BLaER1 treated with 17β-estradiol and CSF1 and Interleukin-3, amounts not matched to agents 10 nM and 100 nM (cell line): ENCODE results near the gene WRNIP1.
A peak's percentile ranks its signal among the peaks of the same experiment; 100 is the strongest.

ENCODE experiments used
- H3K27ac ChIP-seq, 11 experiments: shearing (Covaris generic); formaldehyde crosslinking; 2 replicates each; pipeline ENCODE4 v1.8.1; 2022
- H3K27me3 ChIP-seq, 11 experiments: shearing (Covaris generic); formaldehyde crosslinking; 2 replicates each; pipeline ENCODE4 v1.8.1; 2022
- H3K36me3 ChIP-seq, 11 experiments: shearing (Covaris generic); formaldehyde crosslinking; 2 replicates each; pipeline ENCODE4 v1.8.1; 2022
- H3K4me1 ChIP-seq, 10 experiments: shearing (Covaris generic); formaldehyde crosslinking; 2 replicates each; pipeline ENCODE4 v1.8.1; 2022
- H3K4me2 ChIP-seq, 11 experiments: shearing (Covaris generic); formaldehyde crosslinking; 2 replicates each; pipeline ENCODE4 v1.8.1; 2022
- H3K4me3 ChIP-seq, 10 experiments: shearing (Covaris generic); formaldehyde crosslinking; 2 replicates each; pipeline ENCODE4 v1.8.1; 2022
- H3K9ac ChIP-seq, 11 experiments: shearing (Covaris generic); formaldehyde crosslinking; 2 replicates each; pipeline ENCODE4 v1.8.1; 2022
- H3K9me3 ChIP-seq, 11 experiments: shearing (Covaris generic); formaldehyde crosslinking; replicated peaks in 1 of 11; 2 replicates each; pipeline ENCODE4 v1.8.1; 2022
- H4K20me1 ChIP-seq, 11 experiments: shearing (Covaris generic); formaldehyde crosslinking; 2 replicates each; pipeline ENCODE4 v1.8.1; 2022
- Cebpa-rat ChIP-seq, 11 experiments: shearing (Covaris generic); IDR thresholded peaks; 2 replicates each; pipeline ENCODE4 v1.8.1; 2022

The WRNIP1 gene

DNA sequence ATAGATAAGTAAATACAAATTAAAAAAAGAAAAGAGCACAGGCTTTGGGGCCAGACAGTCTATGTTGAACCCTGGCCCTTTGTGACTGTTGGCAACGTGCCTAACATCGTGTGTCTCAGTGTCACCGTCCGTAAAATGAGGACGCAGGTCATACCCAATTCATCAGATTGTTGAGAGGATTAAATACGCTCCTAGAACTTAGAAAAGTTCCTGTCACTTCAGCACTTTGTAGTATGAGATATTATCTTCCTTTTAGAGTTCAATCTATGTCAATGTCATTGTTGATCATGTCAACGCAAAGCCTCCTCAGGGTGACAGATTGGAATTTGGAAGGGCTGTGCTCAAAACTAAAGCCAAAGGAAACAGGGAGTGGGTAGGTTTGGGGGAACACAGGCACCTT lies 54.8 kb downstream of the WRNIP1 start:
- Histone ChIP-seq H3K27me3 (no peaks in the 10 kb centered on the region), H3K9ac (peak overlapping the region in 9 of 11 experiments; percentile 47 to 80 (median 70); a peak in 18 of 22 replicates), H3K9me3 (peaks cover 37 to 61% (median 54%) of the 10 kb centered on the region in 11 experiments), H4K20me1 (no peaks in the 10 kb centered on the region), H3K36me3 (peaks cover 0 to 19% (median 14%) of the 10 kb centered on the region in 11 experiments; a peak in 16 of 22 replicates), H3K4me1 (peaks cover 44 to 56% (median 52%) of the 10 kb centered on the region in 10 experiments), H3K4me2 (peak overlapping the region; percentile 54 to 76 (median 65)), H3K27ac (peak overlapping the region in 10 of 11 experiments; percentile 6 to 96 (median 86); a peak in 19 of 22 replicates), H3K4me3 (peak overlapping the region in 3 of 10 experiments; percentile 11 to 30 (median 18); a peak in 5 of 20 replicates)
- no peak for TF ChIP-seq Cebpa-rat (IDR thresholded peaks at IDR 0.05)

DNA sequence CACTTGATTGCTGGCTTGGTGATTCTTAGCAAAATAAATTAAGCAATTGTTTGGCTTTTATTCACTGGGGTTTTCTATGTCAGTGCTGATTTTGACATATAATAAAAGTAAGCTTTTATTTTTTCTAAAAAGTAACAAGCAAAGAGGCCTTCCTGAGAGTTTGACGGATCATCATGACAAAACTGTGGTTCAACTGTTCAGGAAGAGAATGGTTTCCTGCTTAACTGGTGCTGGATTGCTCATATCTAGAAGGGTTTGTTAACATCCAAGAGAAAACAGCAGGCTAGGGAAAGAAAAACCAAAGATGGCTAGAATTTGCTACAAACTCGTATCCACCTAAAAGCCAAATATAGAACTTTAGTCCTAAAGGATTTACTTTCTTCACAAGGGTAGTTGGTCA lies 55.2 kb downstream of the WRNIP1 start:
- Histone ChIP-seq H3K4me2 (peak overlapping the region; percentile 54 to 76 (median 65)), H3K4me3 (peak overlapping the region in 5 of 10 experiments; percentile 11 to 30 (median 13); a peak in 6 of 20 replicates), H3K9ac (peak overlapping the region in 9 of 11 experiments; percentile 47 to 80 (median 70); a peak in 18 of 22 replicates), H4K20me1 (no peaks in the 10 kb centered on the region), H3K4me1 (peaks cover 44 to 56% (median 52%) of the 10 kb centered on the region in 10 experiments), H3K27ac (peak overlapping the region in 10 of 11 experiments; percentile 6 to 96 (median 86); a peak in 19 of 22 replicates), H3K36me3 (peaks cover 0 to 18% (median 13%) of the 10 kb centered on the region in 11 experiments; a peak in 16 of 22 replicates), H3K27me3 (no peaks in the 10 kb centered on the region), H3K9me3 (peaks cover 33 to 57% (median 51%) of the 10 kb centered on the region in 11 experiments)
- peak in 4 of 11 experiments; percentile 32 to 71 (median 47); a peak in 5 of 22 replicates for TF ChIP-seq Cebpa-rat (IDR thresholded peaks at IDR 0.05)

DNA sequence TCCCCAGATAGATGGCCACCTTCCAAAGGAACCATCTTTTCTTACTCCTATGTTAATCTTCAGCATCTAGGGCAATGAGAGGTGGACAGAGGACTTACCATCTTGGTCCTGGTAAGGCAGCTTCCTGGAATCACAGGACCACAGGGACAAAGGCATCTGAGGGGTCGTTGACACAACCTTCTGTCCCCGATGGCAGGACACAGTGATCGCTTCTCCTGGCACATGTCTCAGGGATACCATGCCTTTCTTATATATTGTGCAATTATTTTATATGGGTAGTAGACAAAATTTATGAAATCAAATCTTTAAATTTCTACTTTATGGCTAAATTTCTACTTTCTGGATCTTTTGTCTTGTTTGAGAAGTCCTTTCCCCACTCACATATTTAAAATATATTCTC lies 56.4 kb downstream of the WRNIP1 start:
- H3K36me3 ChIP-seq, result peaks cover 0 to 18% (median 7%) of the 10 kb centered on the region in 11 experiments; a peak in 14 of 22 replicates
- H3K27ac ChIP-seq, result peak overlapping the region in 9 of 11 experiments; percentile 69 to 96 (median 87); a peak in 17 of 22 replicates
- H3K27me3 ChIP-seq, result no peaks in the 10 kb centered on the region
- peak overlapping the region in 7 of 11 experiments; percentile 68 to 80 (median 71); a peak in 12 of 22 replicates for H3K9ac ChIP-seq
- H3K4me2 ChIP-seq, result peak overlapping the region; percentile 54 to 76 (median 65); a peak in 20 of 22 replicates
- H3K9me3 ChIP-seq, result peaks cover 22 to 46% (median 39%) of the 10 kb centered on the region in 11 experiments
- no peaks in the 10 kb centered on the region for H4K20me1 ChIP-seq
- peak in 2 of 11 experiments; percentile 36 to 61; a peak in 3 of 22 replicates for TF ChIP-seq Cebpa-rat (IDR thresholded peaks at IDR 0.05)
- peaks cover 44 to 56% (median 52%) of the 10 kb centered on the region in 10 experiments for H3K4me1 ChIP-seq
- peak overlapping the region in 4 of 10 experiments; percentile 4 to 39 (median 9); a peak in 3 of 20 replicates for H3K4me3 ChIP-seq

DNA sequence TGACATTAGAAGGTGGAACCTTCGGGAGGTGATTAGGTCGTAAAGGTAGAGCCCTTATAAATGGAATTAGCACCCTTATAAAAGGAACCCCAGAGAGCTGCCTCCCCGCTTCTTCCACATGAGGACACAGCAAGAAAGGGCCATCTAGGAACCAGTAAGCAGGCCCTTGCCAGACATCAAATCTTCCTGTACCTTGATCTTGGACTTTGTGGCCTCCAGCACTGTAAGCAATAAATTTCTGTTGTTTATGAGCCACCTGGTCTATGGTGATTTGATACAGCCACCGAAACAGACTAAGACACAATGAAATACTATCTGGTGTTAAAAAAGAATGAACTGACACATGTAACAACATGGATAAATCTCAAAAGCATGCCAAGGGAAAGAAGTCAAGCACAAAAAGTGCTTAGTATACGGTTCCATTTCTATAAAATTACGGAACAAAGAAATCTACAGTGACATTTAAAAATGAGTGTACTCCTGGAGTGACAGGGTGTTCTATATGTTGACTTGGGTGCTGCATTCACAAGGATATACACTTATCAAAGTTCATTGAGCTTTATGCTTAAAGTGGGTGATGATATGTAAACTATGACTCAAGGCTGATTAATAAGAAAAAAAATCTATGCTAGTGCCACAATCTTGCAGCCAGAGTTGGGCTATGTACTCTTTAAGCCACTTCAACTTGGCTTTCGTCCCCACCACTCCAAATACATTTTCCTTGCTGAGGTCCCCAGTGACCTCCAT lies 58.1 kb downstream of the WRNIP1 start:
- peaks cover 0 to 18% (median 7%) of the 10 kb centered on the region in 11 experiments; a peak in 14 of 22 replicates for H3K36me3 ChIP-seq
- no peak overlapping the region for H3K4me2 ChIP-seq
- H3K27me3 ChIP-seq, result no peaks in the 10 kb centered on the region

DNA sequence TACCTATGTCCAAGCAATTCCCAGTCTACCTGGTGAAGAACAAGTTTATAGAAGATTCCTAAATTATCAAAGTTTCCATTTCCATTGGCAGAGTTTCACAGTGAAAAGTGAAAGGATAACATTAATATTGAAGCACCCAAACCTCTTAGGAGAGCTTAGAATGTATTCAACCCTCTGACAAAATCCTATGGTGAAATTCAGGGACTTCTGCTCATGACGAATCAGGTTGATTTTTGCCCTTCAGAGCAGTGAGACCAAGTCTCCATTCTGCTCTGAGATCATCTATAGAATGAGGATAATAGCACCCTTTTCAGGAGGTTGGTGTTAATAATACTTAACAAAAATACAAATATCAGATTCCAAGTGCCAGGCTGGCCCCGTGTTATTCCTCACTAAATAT lies 60.9 kb downstream of the WRNIP1 start:
- peaks cover 5 to 14% (median 12%) of the 10 kb centered on the region in 10 experiments for H3K4me1 ChIP-seq
- H3K9ac ChIP-seq, result no peak overlapping the region
- H3K36me3 ChIP-seq, result peaks cover 0 to 18% (median 10%) of the 10 kb centered on the region in 11 experiments; a peak in 15 of 22 replicates
- H3K9me3 ChIP-seq, result peaks cover 20 to 38% (median 34%) of the 10 kb centered on the region in 11 experiments
- H3K4me2 ChIP-seq, result no peak overlapping the region
- H3K27ac ChIP-seq, result no peak overlapping the region
- no peaks in the 10 kb centered on the region; a peak in 1 of 22 replicates for H4K20me1 ChIP-seq
- H3K27me3 ChIP-seq, result no peaks in the 10 kb centered on the region
- no peak overlapping the region for H3K4me3 ChIP-seq
- TF ChIP-seq Cebpa-rat (IDR thresholded peaks at IDR 0.05), result no peak

More for the DNA sequence above, 58.1 kb downstream of the WRNIP1 start:
- Histone ChIP-seq H3K27ac (peak overlapping the region in 2 of 11 experiments; percentile 96; a peak in 2 of 22 replicates), H4K20me1 (no peaks in the 10 kb centered on the region), H3K4me1 (peaks cover 33 to 43% (median 41%) of the 10 kb centered on the region in 10 experiments), H3K4me3 (peak overlapping the region in 2 of 10 experiments; percentile 18 to 22; a peak in 3 of 20 replicates), H3K9me3 (peaks cover 20 to 41% (median 35%) of the 10 kb centered on the region in 11 experiments), H3K9ac (no peak overlapping the region)
- TF ChIP-seq Cebpa-rat (IDR thresholded peaks at IDR 0.05), result no peak

DNA sequence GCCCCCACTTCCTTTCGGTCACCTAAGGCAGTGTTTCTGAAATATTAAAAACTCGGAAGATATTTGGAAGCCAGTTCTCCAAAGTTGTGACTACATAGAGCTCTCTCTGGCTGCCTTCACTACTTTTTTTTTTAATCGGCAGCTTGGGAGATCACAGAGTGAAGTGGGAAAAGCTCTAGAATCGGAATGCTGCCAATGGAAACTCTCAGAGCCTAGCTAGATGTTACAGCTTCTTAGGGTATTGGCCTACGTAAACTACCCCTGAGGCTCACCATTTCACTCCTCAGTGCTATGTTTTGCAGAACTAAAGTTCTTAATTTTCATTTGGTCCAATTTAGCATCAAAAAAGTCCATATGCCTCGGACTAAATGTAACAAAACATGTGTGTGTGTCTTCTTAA lies 61.9 kb downstream of the WRNIP1 start:
- Histone ChIP-seq H3K4me2 (no peak overlapping the region), H3K27me3 (no peaks in the 10 kb centered on the region), H4K20me1 (peaks cover 0 to 3% (median 0%) of the 10 kb centered on the region in 11 experiments; a peak in 1 of 22 replicates), H3K9me3 (peaks cover 20 to 28% (median 25%) of the 10 kb centered on the region in 11 experiments), H3K9ac (no peak overlapping the region), H3K4me3 (no peak overlapping the region), H3K4me1 (peaks cover 0 to 4% (median 2%) of the 10 kb centered on the region in 10 experiments; a peak in 11 of 20 replicates), H3K36me3 (peaks cover 2 to 24% (median 14%) of the 10 kb centered on the region in 11 experiments; a peak in 15 of 22 replicates), H3K27ac (no peak overlapping the region)
- no peak for TF ChIP-seq Cebpa-rat (IDR thresholded peaks at IDR 0.05)

DNA sequence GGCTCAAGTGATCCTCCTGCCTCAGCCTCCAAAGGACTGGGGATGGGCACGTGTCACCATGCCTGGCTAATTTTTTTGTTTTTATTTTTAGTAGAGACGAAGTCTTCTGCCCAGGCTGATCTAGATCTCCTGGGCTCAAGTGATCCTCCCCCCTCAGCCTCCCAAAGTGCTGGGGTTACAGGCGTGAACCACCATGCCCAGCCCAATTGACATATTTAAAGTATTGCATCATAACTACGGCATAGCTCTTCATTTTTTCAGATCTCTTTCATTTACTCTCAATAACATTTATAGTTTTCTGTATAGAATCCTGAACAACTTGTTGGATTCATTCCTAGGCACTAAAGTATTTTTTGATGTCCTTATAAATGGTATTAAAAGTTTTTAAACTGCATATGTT lies 63.4 kb downstream of the WRNIP1 start:
- no peaks in the 10 kb centered on the region for H3K4me1 ChIP-seq
- TF ChIP-seq Cebpa-rat (IDR thresholded peaks at IDR 0.05), result peak in 8 of 11 experiments; percentile 14 to 85 (median 57); a peak in 8 of 22 replicates
- H3K4me3 ChIP-seq, result no peak overlapping the region
- H3K36me3 ChIP-seq, result peaks cover 2 to 36% (median 18%) of the 10 kb centered on the region in 11 experiments; a peak in 20 of 22 replicates
- H3K27me3 ChIP-seq, result no peaks in the 10 kb centered on the region
- no peak overlapping the region for H3K27ac ChIP-seq
- no peak overlapping the region for H3K4me2 ChIP-seq
- H4K20me1 ChIP-seq, result peaks cover 0 to 17% (median 0%) of the 10 kb centered on the region in 11 experiments; a peak in 4 of 22 replicates
- H3K9ac ChIP-seq, result no peak overlapping the region
- H3K9me3 ChIP-seq, result peaks cover 9 to 14% (median 10%) of the 10 kb centered on the region in 11 experiments; a peak in 21 of 22 replicates

DNA sequence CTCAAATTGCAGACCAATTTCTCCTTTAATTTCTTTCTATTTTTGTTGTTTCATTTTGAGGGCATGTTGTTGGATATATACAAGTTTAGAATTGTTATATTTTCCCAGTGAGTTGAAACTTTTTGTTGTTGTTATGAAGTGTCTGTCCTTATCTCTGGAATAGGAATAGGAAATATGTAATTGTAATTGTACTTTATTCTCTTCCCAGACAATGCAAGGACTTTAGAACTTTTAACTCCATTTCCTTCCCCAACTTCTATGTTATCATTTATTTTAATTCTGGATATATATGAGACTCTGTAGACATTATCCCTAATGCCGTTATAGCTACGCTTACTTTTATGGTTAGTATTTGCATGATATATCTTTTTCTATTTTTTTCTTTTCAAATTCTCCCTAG lies 64.1 kb downstream of the WRNIP1 start:
- Histone ChIP-seq H3K36me3 (peaks cover 0 to 40% (median 25%) of the 10 kb centered on the region in 11 experiments; a peak in 20 of 22 replicates), H3K9me3 (peaks cover 3 to 7% (median 4%) of the 10 kb centered on the region in 11 experiments; a peak in 19 of 22 replicates), H3K27me3 (no peaks in the 10 kb centered on the region), H3K4me2 (no peak overlapping the region), H3K4me1 (no peaks in the 10 kb centered on the region), H3K9ac (no peak overlapping the region), H3K27ac (no peak overlapping the region), H3K4me3 (no peak overlapping the region), H4K20me1 (peaks cover 0 to 24% (median 0%) of the 10 kb centered on the region in 11 experiments; a peak in 4 of 22 replicates)
- TF ChIP-seq Cebpa-rat (IDR thresholded peaks at IDR 0.05), result no peak
